HK-2 (cell line): Measurements from ENCODE around the gene PCDHGB2.
A peak's percentile ranks its signal among the peaks of the same experiment; 100 is the strongest.
"Not testable (repeated sequence)": the region's sequence is repeated elsewhere in the genome, so short reads cannot be mapped to it uniquely, and the experiment has no call there.

ENCODE experiments used
- DNase-seq: peaks from one replicate; pipeline ENCODE4 v3.0.0-alpha.2; 2018; ENCODE audit not compliant: unreplicated experiment

Gene PCDHGB2

DNA sequence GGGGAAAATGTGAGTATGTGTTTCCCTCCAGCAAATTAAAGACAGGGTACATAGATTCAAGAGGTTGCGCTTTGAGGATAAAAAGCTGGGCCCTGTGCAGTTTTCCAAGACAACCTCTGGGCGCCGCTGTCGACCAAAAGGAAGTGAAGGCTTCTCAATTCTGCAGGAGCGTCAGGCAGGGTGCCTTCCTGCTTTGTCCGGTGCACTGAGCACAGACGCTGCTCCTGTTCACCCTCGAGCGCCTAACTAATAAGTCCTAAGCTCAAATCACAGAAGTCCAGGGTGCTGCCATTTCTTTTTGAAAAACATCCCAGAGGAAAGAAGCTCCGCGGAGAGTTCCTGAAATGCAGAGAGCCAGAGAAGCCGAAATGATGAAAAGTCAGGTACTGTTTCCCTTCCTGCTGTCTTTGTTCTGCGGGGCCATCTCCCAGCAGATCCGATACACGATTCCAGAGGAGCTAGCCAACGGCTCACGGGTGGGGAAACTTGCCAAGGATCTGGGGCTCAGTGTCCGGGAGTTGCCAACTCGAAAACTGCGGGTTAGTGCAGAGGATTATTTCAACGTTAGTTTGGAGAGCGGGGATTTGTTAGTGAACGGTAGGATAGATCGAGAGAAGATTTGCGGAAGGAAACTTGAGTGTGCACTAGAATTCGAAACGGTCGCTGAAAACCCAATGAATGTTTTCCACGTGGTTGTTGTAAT is 9.7 kb upstream of the PCDHGB2 start, which contains the start of gene PCDHGB1:
Gene PCDHGB1 (plus strand): TSS at position 183 of the 703 bp plus-strand sequence. CDS start 162 bp downstream, at position 345.
- peak; percentile 10 for DNase-seq

DNA sequence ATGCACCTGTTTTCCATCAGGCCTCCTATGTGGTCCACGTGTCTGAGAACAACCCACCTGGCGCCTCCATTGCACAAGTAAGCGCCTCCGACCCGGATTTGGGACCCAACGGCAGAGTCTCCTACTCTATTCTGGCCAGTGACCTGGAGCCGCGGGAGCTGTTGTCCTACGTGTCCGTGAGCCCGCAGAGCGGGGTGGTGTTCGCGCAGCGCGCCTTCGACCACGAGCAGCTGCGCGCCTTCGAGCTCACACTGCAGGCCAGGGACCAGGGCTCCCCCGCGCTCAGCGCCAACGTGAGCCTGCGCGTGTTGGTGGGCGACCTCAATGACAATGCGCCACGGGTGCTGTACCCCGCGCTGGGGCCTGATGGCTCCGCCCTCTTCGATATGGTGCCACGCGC is 8.2 kb upstream of the PCDHGB2 start:
- no peak for DNase-seq

DNA sequence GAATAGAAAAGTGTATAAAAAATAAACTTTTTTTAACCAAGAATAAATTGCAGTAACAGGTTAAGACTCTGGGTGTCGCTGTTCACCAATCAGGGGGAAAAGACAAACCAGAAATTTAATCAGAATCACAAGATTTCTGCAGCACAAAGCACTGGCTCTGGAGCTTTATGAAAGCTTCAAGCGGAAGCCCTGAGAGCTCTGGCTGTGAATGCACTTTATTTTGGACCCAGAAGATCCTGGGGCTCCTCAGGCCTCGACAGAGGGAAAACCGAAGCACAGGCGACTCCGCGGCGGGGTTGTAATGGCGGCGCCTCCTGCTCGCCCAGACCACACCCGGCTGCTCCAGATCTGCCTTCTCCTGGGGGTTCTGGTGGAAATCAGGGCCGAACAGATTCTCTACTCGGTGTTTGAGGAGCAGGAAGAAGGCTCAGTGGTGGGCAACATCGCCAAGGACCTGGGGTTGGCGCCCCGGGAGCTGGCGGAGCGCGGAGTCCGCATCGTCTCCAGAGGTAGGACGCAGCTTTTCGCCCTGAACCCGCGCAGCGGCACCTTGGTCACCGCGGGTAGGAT is 4.8 kb upstream of the PCDHGB2 start, which contains the start of gene PCDHGA4:
Gene PCDHGA4 (plus strand): TSS at position 122 of the 570 bp plus-strand sequence. CDS start 87 bp downstream, at position 209.
- no peak for DNase-seq

DNA sequence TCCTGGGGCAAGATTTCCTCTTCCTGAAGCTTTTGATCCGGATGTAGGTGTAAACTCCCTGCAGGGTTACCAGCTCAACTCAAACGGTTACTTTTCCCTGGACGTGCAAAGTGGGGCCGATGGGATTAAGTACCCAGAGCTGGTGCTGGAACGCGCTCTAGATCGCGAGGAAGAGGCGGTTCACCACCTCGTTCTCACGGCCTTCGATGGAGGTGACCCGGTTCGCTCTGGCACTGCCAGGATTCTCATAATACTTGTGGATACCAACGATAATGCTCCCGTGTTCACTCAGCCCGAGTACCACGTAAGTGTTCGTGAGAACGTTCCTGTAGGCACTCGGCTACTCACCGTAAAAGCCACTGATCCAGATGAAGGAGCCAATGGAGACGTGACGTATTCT is 4.2 kb upstream of the PCDHGB2 start:
- DNase-seq: no peak

DNA sequence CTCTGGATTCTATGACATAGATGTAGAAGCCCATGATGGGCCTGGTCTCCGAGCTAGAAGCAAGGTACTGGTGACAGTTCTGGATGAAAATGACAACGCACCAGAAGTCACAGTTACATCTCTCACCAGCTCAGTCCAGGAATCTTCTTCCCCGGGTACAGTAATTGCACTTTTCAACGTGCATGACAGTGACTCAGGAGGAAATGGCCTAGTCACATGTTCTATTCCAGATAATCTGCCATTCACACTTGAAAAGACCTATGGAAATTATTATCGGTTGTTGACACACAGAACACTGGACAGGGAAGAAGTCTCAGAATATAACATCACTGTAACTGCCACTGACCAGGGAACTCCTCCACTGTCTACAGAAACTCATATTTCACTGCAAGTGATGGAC is 3.7 kb upstream of the PCDHGB2 start:
- DNase-seq: no peak

DNA sequence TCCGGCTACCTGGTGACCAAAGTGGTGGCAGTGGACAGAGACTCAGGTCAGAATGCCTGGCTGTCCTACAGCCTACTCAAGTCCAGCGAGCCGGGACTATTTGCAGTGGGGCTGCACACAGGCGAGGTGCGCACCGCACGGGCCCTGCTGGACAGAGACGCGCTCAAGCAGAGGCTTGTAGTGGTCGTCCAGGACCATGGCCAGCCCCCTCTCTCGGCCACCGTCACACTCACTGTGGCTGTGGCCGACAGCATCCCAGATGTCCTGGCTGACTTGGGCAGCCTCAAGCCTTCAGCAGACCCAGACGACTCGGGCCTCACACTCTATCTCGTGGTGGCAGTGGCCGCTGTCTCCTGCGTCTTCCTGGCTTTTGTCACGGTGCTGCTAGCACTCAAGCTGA is 2.8 kb upstream of the PCDHGB2 start:
- DNase-seq: no peak

DNA sequence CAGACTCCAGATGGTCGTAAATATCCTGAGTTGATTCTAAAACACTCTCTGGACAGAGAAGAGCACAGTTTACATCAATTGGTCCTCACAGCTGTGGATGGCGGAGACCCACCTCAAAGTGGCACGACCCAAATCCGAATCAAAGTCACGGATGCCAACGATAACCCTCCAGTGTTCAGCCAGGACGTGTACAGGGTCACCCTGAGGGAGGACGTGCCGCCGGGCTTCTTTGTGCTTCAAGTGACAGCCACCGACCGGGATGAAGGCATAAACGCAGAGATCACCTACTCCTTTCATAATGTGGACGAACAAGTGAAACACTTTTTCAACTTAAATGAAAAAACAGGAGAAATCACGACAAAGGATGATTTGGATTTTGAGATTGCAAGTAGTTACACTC is 891 bp downstream of the PCDHGB2 start:
- DNase-seq: no peak

DNA sequence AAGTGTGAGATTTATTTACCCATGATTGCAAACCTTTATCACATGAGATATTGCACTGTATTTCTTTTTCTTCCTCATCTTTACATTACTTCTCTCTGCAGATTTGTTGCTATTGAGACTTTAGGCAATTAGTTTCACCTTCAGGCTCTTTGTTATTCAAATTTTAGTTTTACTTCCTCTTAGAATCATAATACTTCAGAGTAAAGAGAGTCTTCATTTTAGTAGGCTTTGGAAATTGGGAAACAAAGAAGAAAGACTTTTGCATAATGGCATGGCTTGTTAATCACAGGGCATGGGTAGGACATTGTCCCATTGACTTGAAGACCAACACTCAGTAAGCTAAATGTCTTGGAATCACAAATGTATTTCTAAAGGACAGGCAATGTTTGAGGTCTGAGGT is 2.9 kb downstream of the PCDHGB2 start:
- DNase-seq: no peak

DNA sequence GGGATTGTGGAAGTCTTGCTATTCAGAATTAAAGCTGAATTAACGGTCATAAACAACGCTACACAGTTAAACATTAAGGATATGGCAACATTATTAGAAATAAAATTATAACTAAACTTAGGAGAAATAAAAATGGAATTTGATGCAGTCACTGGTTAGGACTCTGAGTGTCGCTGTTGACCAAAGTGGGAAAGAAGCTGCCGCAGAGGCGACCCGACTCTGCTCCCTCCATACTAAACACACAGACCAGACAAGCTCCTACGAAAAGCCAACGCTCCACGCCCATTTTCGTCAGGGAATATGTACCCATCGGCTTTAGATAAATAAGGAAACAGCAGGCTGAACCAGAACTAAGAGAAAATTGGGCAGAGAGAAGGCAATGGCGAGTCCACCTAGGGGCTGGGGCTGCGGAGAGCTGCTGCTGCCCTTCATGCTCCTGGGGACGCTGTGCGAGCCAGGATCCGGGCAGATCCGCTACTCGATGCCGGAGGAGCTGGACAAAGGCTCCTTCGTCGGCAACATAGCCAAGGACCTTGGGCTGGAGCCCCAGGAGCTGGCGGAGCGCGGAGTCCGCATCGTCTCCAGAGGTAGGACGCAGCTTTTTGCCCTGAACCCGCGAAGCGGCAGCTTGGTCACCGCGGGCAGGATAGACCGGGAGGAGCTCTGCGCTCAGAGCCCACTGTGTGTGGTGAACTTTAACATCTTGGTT is 4.3 kb downstream of the PCDHGB2 start, which contains the start of gene PCDHGA5:
Gene PCDHGA5 (plus strand): TSS at position 211 of the 709 bp plus-strand sequence. CDS start 169 bp downstream, at position 380.
- DNase-seq: no peak

DNA sequence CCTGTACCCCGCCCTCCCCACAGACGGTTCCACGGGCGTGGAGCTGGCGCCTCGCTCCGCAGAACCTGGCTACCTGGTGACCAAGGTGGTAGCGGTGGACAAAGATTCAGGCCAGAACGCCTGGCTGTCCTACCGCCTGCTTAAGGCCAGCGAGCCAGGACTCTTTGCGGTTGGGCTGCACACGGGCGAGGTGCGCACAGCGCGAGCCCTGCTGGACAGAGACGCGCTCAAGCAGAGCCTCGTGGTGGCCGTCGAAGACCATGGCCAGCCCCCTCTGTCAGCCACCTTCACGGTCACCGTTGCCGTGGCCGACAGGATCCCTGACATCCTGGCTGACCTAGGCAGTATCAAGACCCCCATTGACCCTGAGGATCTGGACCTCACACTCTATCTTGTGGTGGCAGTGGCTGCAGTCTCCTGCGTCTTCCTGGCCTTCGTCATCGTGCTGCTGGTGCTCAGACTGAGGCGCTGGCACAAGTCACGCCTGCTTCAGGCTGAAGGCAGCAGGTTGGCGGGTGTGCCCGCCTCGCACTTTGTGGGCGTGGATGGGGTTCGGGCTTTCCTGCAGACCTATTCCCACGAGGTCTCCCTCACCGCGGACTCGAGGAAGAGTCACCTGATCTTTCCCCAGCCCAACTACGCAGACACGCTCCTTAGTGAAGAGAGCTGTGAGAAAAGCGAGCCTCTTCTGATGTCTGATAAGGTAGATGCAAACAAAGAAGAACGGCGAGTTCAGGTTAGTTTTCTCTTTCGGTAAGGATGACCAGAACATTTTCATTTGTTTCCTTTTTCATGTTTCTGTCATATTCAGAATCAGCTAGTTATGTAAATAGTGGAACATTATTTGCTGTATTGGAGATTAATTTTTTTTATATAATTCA is 6.5 kb downstream of the PCDHGB2 start:
- no peak for DNase-seq

DNA sequence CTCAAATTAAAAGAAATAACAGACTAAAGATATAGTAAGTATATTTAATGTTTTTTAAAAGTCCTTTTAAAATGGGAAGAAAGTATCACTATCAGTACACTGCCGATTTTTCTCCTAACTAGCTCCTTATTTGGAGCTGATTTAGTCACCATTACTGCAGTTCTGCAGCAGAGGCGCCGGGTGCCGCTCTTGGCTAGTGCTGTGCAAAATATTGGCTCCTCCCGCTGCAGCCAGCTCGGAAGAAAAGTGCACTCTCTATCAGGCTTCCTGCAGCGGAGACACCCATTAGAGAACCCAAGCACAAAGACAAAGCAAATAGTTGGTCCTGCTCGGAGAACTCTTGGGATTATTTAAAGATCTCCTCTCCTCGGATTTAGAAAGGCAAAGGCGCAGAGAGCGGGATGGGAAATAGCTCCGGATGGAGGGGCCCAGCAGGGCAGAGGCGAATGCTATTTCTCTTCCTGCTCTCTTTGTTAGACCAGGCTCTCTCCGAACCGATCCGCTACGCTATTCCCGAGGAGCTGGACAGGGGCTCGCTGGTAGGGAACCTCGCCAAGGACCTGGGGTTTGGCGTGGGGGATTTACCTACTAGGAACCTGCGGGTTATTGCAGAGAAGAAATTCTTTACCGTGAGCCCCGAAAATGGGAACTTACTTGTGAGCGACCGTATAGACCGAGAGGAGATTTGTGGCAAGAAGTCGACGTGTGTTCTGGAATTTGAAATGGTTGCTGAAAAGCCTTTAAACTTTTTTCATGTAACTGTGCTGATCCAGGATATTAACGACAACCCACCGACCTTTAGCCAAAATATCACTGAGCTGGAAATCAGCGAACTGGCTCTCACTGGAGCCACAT is 10.4 kb downstream of the PCDHGB2 start, which contains the start of gene PCDHGB3:
Gene PCDHGB3 (plus strand): TSS at position 249 of the 855 bp plus-strand sequence. CDS start 153 bp downstream, at position 402.
- no peak for DNase-seq

DNA sequence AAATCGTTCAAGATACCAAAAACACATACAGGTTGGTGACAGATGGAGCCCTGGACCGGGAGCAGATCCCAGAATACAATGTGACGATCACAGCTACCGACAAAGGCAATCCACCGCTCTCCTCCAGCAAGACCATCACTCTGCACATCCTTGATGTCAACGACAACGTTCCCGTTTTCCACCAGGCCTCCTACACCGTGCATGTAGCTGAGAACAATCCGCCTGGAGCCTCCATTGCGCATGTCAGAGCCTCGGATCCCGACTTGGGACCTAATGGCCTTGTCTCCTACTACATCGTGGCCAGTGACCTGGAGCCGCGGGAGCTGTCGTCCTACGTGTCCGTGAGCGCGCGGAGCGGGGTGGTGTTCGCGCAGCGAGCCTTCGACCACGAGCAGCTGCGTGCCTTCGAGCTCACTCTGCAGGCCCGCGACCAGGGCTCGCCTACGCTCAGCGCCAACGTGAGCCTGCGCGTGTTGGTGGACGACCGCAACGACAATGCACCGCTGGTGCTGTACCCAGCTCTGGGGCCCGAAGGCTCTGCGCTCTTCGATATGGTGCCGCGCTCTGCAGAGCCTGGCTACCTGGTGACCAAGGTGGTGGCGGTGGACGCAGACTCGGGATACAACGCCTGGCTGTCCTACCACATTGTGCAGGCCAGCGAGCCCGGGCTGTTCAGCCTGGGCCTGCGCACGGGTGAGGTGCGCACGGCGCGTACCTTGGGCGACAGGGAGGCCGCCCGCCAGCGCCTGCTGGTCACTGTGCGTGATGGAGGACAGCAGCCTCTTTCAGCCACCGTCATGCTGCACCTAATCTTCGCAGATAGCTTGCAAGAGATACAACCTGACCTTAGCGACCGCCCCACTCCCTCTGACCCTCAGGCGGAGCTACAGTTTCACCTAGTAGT is 12.0 kb downstream of the PCDHGB2 start:
- DNase-seq: no peak

DNA sequence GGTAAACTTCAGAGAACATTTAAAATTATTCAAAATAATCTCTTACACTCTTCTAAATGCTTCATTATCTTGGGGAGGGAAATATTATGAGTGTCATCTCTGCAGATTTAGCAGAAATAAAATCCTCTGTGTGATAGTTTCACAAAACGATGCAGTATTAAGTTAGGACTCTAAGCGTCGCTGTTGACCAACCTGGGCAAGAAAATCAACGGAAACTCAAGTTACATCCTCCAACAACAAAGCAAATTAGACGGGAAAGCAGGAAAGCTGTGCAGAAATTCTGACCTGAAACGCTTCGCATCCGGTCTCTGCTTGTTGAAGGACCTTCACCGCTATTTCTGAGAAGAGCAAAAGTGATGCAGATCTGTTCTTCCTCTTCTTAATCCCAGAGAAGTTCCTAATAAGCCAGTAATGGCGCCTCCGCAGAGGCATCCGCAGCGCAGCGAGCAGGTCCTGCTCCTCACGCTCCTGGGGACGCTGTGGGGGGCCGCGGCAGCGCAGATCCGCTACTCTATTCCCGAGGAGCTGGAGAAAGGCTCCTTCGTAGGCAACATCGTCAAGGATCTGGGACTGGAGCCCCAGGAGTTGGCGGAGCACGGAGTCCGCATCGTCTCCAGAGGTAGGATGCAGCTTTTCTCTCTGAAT is 14.0 kb downstream of the PCDHGB2 start, which contains the start of gene PCDHGA6:
Gene PCDHGA6 (plus strand): TSS at position 219 of the 645 bp plus-strand sequence. CDS start 193 bp downstream, at position 412.
- DNase-seq: no peak

DNA sequence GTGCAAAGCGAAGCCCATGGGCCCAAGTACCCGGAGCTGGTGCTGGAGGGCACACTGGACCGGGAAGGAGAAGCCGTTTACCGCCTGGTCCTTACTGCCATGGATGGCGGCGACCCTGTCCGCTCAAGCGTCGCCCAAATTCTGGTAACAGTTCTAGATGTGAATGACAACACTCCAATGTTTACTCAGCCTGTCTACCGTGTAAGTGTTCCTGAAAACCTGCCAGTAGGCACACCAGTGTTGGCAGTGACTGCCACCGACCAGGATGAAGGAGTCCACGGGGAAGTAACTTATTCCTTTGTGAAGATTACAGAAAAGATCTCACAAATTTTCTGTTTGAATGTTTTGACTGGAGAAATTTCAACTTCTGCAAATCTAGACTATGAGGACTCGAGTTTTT is 14.8 kb downstream of the PCDHGB2 start:
- DNase-seq: no peak

DNA sequence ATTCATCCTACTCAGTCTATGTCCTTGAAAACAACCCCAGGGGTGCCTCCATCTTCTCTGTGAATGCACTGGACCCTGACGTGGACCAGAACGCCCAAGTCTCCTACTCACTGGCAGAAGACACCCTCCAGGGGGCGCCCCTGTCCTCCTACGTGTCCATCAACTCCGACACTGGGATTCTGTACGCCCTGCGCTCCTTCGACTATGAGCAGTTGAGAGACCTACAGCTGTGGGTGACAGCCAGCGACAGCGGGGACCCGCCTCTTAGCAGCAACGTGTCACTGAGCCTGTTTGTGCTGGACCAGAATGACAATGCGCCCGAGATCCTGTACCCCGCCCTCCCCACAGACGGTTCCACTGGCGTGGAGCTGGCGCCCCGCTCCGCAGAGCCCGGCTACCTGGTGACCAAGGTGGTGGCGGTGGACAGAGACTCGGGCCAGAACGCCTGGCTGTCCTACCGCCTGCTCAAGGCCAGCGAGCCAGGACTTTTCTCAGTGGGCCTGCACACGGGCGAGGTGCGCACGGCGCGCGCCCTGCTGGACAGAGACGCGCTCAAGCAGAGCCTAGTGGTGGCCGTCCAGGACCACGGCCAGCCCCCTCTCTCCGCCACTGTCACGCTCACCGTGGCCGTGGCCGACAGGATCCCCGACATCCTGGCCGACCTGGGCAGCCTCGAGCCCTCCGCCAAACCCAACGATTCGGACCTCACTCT is 15.8 kb downstream of the PCDHGB2 start:
- not testable (repeated sequence) for DNase-seq

DNA sequence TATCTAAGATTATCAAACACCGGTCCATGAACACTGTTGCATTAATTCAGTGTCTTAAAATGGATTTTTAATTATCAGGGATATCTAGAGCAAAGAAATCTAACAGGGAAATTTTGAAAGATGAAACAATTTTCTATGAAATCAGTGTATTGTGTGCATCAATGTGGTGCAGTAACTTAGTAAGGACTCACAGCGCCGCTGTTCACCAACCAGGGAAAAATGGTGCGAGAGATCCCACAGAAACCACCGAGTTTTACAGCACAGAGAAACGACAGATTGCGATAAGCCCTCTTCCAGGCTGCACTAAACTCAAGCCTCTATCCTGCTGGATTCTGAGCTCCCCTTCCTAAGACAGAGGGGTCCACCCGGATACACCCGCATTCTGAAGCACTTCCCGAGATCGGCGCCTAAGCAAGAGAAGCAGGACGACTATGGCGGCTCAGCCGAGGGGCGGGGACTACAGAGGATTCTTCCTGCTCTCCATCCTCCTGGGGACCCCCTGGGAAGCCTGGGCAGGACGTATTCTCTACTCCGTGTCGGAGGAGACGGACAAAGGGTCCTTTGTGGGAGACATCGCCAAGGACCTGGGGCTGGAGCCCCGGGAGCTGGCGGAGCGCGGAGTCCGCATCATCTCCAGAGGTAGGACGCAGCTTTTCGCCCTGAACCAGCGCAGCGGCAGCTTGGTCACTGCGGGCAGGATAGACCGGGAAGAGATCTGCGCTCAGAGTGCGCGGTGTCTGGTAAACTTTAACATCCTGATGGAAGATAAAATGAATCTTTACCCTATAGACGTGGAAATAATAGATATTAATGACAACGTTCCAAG is 22.9 kb downstream of the PCDHGB2 start, which contains the start of gene PCDHGA7:
Gene PCDHGA7 (plus strand): TSS at position 274 of the 826 bp plus-strand sequence. CDS start 158 bp downstream, at position 432.
- peak; percentile 28 for DNase-seq

DNA sequence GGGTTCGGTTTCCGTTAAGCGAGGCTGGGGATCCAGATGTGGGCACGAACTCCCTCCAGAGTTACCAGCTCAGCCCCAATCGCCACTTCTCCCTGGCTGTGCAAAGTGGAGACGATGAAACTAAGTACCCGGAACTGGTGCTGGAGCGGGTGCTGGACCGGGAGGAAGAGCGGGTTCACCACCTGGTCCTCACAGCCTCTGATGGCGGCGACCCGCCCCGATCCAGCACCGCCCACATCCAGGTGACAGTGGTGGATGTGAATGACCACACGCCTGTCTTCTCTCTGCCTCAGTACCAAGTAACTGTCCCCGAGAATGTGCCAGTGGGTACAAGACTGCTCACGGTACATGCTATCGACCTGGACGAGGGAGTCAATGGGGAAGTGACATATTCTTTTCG is 23.6 kb downstream of the PCDHGB2 start:
- no peak for DNase-seq
